ENCODE data around the gene C1orf56. TPM values are rescaled to one million over a fixed set of nuclear protein-coding genes. Genes with fewer than 3 reads are reported as not detected.

Gene C1orf56
- total and polyA plus RNA-seq, 2 of the 13 experiments (the other 11 are each of a cell fraction or from before 2014, with no cell fraction given) = 1.5 to 3.2 TPM

GRCh38 chr1:151008244-151009205 is 39.0 kb upstream of the C1orf56 start, which contains the start of gene PRUNE1 (continued):
- TF ChIP-seq ZBTB49 (CRISPR knock-in tag; IDR thresholded peaks at IDR 0.05; ENCODE audit: borderline replicate concordance) (no peak), MED8 (CRISPR knock-in tag; IDR thresholded peaks at IDR 0.05; ENCODE audit: insufficient replicate concordance) (no peak), ZNF576 (CRISPR knock-in tag; IDR thresholded peaks at IDR 0.05) (no peak), MAZ (IDR thresholded peaks at IDR 0.05; ENCODE audit: borderline replicate concordance, low read depth, low read length) (peak; percentile 72; the same call in 1 of the 2 replicates), MAZ (CRISPR knock-in tag; IDR thresholded peaks at IDR 0.05; ENCODE audit: low read depth) (peak; percentile 63), ZNF124 (CRISPR knock-in tag; IDR thresholded peaks at IDR 0.05) (no peak), HNRNPK (IDR thresholded peaks at IDR 0.05; ENCODE audit: low read depth, low read length, poor library complexity, severe bottlenecking) (no peak), TBX2 (CRISPR knock-in tag; IDR thresholded peaks at IDR 0.05; ENCODE audit: borderline replicate concordance) (peak; percentile 60; the same call in 1 of the 2 replicates), CC2D1A (CRISPR knock-in tag; IDR thresholded peaks at IDR 0.05) (0 out of 2 replicates have a peak, but pooled peaks have one; percentile 18), MNT (IDR thresholded peaks at IDR 0.05) (peak; percentile 27; the same call in 1 of the 2 replicates), CENPT (CRISPR knock-in tag; IDR thresholded peaks at IDR 0.05; ENCODE audit: low read depth) (no peak), ARNT (IDR thresholded peaks at IDR 0.05) (no peak)
- TF ChIP-seq, protein P1, sequence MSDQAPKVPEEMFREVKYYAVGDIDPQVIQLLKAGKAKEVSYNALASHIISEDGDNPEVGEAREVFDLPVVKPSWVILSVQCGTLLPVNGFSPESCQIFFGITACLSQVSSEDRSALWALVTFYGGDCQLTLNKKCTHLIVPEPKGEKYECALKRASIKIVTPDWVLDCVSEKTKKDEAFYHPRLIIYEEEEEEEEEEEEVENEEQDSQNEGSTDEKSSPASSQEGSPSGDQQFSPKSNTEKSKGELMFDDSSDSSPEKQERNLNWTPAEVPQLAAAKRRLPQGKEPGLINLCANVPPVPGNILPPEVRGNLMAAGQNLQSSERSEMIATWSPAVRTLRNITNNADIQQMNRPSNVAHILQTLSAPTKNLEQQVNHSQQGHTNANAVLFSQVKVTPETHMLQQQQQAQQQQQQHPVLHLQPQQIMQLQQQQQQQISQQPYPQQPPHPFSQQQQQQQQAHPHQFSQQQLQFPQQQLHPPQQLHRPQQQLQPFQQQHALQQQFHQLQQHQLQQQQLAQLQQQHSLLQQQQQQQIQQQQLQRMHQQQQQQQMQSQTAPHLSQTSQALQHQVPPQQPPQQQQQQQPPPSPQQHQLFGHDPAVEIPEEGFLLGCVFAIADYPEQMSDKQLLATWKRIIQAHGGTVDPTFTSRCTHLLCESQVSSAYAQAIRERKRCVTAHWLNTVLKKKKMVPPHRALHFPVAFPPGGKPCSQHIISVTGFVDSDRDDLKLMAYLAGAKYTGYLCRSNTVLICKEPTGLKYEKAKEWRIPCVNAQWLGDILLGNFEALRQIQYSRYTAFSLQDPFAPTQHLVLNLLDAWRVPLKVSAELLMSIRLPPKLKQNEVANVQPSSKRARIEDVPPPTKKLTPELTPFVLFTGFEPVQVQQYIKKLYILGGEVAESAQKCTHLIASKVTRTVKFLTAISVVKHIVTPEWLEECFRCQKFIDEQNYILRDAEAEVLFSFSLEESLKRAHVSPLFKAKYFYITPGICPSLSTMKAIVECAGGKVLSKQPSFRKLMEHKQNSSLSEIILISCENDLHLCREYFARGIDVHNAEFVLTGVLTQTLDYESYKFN (CRISPR knock-in tag; conservative IDR thresholded peaks at IDR 0.05) = peak; percentile 50; the same call in 1 of the 2 replicates
- TF ChIP-seq, protein P2, sequence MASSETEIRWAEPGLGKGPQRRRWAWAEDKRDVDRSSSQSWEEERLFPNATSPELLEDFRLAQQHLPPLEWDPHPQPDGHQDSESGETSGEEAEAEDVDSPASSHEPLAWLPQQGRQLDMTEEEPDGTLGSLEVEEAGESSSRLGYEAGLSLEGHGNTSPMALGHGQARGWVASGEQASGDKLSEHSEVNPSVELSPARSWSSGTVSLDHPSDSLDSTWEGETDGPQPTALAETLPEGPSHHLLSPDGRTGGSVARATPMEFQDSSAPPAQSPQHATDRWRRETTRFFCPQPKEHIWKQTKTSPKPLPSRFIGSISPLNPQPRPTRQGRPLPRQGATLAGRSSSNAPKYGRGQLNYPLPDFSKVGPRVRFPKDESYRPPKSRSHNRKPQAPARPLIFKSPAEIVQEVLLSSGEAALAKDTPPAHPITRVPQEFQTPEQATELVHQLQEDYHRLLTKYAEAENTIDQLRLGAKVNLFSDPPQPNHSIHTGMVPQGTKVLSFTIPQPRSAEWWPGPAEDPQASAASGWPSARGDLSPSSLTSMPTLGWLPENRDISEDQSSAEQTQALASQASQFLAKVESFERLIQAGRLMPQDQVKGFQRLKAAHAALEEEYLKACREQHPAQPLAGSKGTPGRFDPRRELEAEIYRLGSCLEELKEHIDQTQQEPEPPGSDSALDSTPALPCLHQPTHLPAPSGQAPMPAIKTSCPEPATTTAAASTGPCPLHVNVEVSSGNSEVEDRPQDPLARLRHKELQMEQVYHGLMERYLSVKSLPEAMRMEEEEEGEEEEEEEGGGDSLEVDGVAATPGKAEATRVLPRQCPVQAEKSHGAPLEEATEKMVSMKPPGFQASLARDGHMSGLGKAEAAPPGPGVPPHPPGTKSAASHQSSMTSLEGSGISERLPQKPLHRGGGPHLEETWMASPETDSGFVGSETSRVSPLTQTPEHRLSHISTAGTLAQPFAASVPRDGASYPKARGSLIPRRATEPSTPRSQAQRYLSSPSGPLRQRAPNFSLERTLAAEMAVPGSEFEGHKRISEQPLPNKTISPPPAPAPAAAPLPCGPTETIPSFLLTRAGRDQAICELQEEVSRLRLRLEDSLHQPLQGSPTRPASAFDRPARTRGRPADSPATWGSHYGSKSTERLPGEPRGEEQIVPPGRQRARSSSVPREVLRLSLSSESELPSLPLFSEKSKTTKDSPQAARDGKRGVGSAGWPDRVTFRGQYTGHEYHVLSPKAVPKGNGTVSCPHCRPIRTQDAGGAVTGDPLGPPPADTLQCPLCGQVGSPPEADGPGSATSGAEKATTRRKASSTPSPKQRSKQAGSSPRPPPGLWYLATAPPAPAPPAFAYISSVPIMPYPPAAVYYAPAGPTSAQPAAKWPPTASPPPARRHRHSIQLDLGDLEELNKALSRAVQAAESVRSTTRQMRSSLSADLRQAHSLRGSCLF (CRISPR knock-in tag; IDR thresholded peaks at IDR 0.05; ENCODE audit: borderline replicate concordance) = 0 out of 2 replicates have a peak, but pooled peaks have one; percentile 36
